CD14-positive monocyte (primary cell): ENCODE measurements around the gene TASOR2. TPM values are rescaled to one million over a fixed set of nuclear protein-coding genes. Genes with fewer than 3 reads are reported as not detected.

Experiments used
- DNase-seq, 3 donors: peaks; one replicate each; pipeline ENCODE4 v3.0.0-alpha.2; 2011 to 2022
- H2AFZ ChIP-seq: 2 replicates; pipeline ENCODE4 v1.6.0; 2012; ENCODE audit warnings: mild to moderate bottlenecking, low read depth, low read length, inconsistent platforms; ENCODE audit not compliant: insufficient read depth, poor library complexity, severe bottlenecking
- H3K27ac ChIP-seq, 2 donors: 1 replicate in 1 of 2; 2 replicates in 1 of 2; pipeline ENCODE4 v1.5.1; 2012 to 2013; ENCODE audit warnings: low read length in 2 of 2, control low read depth in 1 of 2, inconsistent platforms in 1 of 2, low read depth in 1 of 2, mild to moderate bottlenecking in 1 of 2
- H3K27me3 ChIP-seq, 2 donors: one replicate each; pipeline versions ENCODE4 v1.6.0 to v1.6.1; 2011 to 2013; ENCODE audit warnings: low read length in 2 of 2; ENCODE audit not compliant: control insufficient read depth in 2 of 2, insufficient read depth in 2 of 2
- H3K36me3 ChIP-seq, 2 donors: replicated peaks in 1 of 2; 1 replicate in 1 of 2; 2 replicates in 1 of 2; pipeline versions ENCODE4 v1.5.1 to v1.6.1; 2012 to 2013; ENCODE audit warnings: low read length in 2 of 2, control low read depth in 1 of 2, inconsistent platforms in 1 of 2, mild to moderate bottlenecking in 1 of 2; ENCODE audit not compliant: insufficient read depth in 2 of 2, control insufficient read depth in 1 of 2
- H3K4me1 ChIP-seq, 2 donors: 1 replicate in 1 of 2; 2 replicates in 1 of 2; pipeline versions ENCODE4 v1.5.1 to v1.6.1; 2012 to 2013; ENCODE audit warnings: low read length in 2 of 2, control low read depth in 1 of 2, inconsistent platforms in 1 of 2, mild to moderate bottlenecking in 1 of 2, moderate library complexity in 1 of 2; ENCODE audit not compliant: insufficient read depth in 2 of 2, control insufficient read depth in 1 of 2
- H3K4me2 ChIP-seq: replicated peaks from 2 replicates; pipeline ENCODE3; 2012; ENCODE audit warnings: low read length, moderate library complexity, mild to moderate bottlenecking; ENCODE audit not compliant: poor library complexity, severe bottlenecking; ENCODE audit errors: extremely low read depth
- H3K4me3 ChIP-seq, 3 experiments: fragments of 200-600 bp in 1 of 3; sonication (generic) in 1 of 3; replicated peaks in 1 of 3; 1 replicate in 2 of 3; 2 replicates in 1 of 3; pipeline ENCODE4 v1.5.1; 2011 to 2013; ENCODE audit warnings: low read length in 3 of 3, mild to moderate bottlenecking in 3 of 3, control low read depth in 2 of 3, low read depth in 2 of 3, inconsistent platforms in 1 of 3, moderate library complexity in 1 of 3
- H3K79me2 ChIP-seq: 2 replicates; pipeline ENCODE4 v1.6.0; 2012; ENCODE audit warnings: mild to moderate bottlenecking, control low read depth, inconsistent platforms, low read length, moderate library complexity; ENCODE audit not compliant: insufficient read depth
- H3K9ac ChIP-seq: 2 replicates; pipeline ENCODE4 v1.6.0; 2017; ENCODE audit warnings: low read length, mild to moderate bottlenecking; ENCODE audit not compliant: insufficient read depth, poor library complexity, severe bottlenecking
- H3K9me3 ChIP-seq, 2 donors: replicated peaks in 1 of 2; 1 replicate in 1 of 2; 2 replicates in 1 of 2; pipeline versions ENCODE4 v1.5.1 to v1.6.1; 2012 to 2013; ENCODE audit warnings: low read length in 2 of 2, control low read depth in 1 of 2; ENCODE audit not compliant: control insufficient read depth in 1 of 2, insufficient read depth in 1 of 2
- H4K20me1 ChIP-seq: 2 replicates; pipeline ENCODE4 v1.6.0; 2012; ENCODE audit warnings: mild to moderate bottlenecking, low read length, control low read depth, moderate library complexity; ENCODE audit not compliant: insufficient read depth
- H3K27ac Mint-ChIP-seq, 7 donors: one replicate each; pipeline ENCODE4 v1.8.0; 2020; ENCODE audit warnings: mild to moderate bottlenecking in 7 of 7, mixed read lengths in 7 of 7, moderate library complexity in 6 of 7, inconsistent platforms in 2 of 7
- H3K27me3 Mint-ChIP-seq, 3 donors: one replicate each; pipeline ENCODE4 v1.8.0; 2021 to 2022; ENCODE audit warnings: low read depth in 3 of 3, mild to moderate bottlenecking in 3 of 3, mixed read lengths in 3 of 3, moderate library complexity in 3 of 3, inconsistent platforms in 1 of 3
- H3K36me3 Mint-ChIP-seq, 2 donors: one replicate each; pipeline ENCODE4 v1.8.0; 2020; ENCODE audit warnings: mixed read lengths in 2 of 2, inconsistent platforms in 1 of 2, mild to moderate bottlenecking in 1 of 2
- H3K4me1 Mint-ChIP-seq: one replicate; pipeline ENCODE4 v1.8.0; 2020; ENCODE audit warnings: mild to moderate bottlenecking, mixed read lengths
- H3K4me3 Mint-ChIP-seq, 2 donors: one replicate each; pipeline ENCODE4 v1.8.0; 2020; ENCODE audit warnings: mild to moderate bottlenecking in 2 of 2, mixed read lengths in 2 of 2, moderate library complexity in 1 of 2
- H3K9me3 Mint-ChIP-seq, 7 donors: one replicate each; pipeline ENCODE4 v1.8.0; 2020 to 2022; ENCODE audit warnings: mixed read lengths in 7 of 7, mild to moderate bottlenecking in 6 of 7, moderate library complexity in 6 of 7, inconsistent platforms in 2 of 7
- WGBS: methylation state at CpG from one replicate; pipeline ENCODE4 v1.1.5; 2013; ENCODE audit warnings: missing lambda C conversion rate; ENCODE audit not compliant: insufficient coverage; 5-methylcytosine and 5-hydroxymethylcytosine counted together
- intact Hi-C, 2 donors: fragments of 100-400 bp; cut with micrococcal nuclease; formaldehyde crosslinking; loops; one replicate each; pipeline versions ENCODE4 v1.15.0 to v1.15.1; 2023
- polyA plus RNA-seq, 3 donors: library from polyadenylated mRNA; depleted of rRNA in 1 of 3; unstranded in 2 of 3; stranded (reverse) in 1 of 3; fragments of 300-500 nt in 2 of 3; fragments of >200 nt in 1 of 3; fragmentation: Illumina TruSeq in 2 of 3; gene quantifications; 1 replicate in 2 of 3; 2 replicates in 1 of 3; pipeline ENCODE4 v1.2.3, GENCODE V29; 2012 to 2021
- TF ChIP-seq, protein P1 (sequence below): fragments of 200-600 bp; IDR thresholded peaks from one replicate; pipeline ENCODE4 v1.8.0; 2022; ENCODE audit warnings: antibody characterized with exemption, mild to moderate bottlenecking

Gene TASOR2
- polyA plus RNA-seq, 3 donors: 3.2 to 12.3 (median 9.5) TPM

DNA sequence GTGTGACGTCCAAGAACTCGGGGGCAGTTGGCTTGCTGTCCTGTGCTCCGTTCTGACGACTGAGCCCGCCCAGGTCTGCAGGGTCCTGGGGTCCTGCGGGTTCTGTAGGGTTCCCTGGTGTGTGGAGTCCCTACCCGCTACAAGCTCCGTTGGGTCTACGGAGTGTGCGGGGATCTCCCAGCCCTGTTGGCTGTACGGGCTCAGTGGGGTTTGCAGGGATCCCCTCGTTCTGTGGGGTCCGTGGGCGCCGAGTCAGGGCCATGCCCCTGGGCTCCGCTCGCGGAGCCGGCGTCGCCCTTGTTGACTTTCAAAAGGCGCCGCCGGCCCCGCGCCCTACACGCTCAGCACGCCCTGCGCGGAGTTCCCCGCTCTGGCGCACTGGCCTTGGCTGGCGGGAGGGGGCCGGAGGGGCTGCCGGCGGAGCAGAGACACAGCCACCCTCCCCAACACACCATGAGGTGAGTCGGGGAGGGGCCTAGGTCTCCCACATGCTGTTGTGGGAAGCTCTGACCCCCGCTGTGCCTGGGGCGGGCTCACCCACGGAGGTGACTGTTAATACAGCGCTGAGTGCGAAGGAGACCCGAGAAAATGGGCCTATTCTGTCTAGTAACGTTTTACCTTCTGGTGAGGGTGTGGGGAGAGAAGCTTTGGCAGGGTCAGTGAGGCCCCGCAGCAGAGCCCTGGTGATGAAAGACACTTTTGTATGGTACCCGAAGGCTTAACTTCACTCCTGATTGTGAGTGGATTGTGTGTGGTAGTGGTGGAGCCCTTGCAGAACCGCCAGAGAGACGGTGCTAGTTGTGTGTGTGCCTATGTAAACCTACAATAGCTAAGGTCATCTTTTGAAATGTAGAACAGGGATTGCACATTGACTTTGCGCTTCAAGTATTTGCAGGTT, 8.1 kb downstream of the TASOR2 start:
- H3K79me2 ChIP-seq: peaks cover 100% of the 10 kb centered on the region
- intact Hi-C loops: no loop called here
- H3K27me3 ChIP-seq: no peaks in the 10 kb centered on the region
- peaks cover 98% of the 10 kb centered on the region for H4K20me1 ChIP-seq
- H3K4me1 ChIP-seq: peaks cover 18 to 28% of the 10 kb centered on the region in 2 donors
- H2AFZ ChIP-seq: peak overlapping the region; percentile 63
- no peaks in the 10 kb centered on the region for H3K9me3 ChIP-seq
- peak overlapping the region in 1 of 2 donors; percentile 24 for H3K27ac ChIP-seq
- 8% methylated on average over 27 of the region's 49 CpGs for WGBS
- Mint-ChIP-seq H3K4me3 (peak overlapping the region; percentile 70 to 76), H3K4me1 (peaks cover 44% of the 10 kb centered on the region), H3K27ac (peak overlapping the region in 4 of 7 donors; percentile 12 to 77 (median 24)), H3K36me3 (peaks cover 0 to 11% of the 10 kb centered on the region in 2 donors), H3K27me3 (peaks cover 0 to 4% (median 0%) of the 10 kb centered on the region in 3 donors), H3K9me3 (no peaks in the 10 kb centered on the region)
- H3K9ac ChIP-seq: peak overlapping the region; percentile 62
- TF ChIP-seq, protein P1, sequence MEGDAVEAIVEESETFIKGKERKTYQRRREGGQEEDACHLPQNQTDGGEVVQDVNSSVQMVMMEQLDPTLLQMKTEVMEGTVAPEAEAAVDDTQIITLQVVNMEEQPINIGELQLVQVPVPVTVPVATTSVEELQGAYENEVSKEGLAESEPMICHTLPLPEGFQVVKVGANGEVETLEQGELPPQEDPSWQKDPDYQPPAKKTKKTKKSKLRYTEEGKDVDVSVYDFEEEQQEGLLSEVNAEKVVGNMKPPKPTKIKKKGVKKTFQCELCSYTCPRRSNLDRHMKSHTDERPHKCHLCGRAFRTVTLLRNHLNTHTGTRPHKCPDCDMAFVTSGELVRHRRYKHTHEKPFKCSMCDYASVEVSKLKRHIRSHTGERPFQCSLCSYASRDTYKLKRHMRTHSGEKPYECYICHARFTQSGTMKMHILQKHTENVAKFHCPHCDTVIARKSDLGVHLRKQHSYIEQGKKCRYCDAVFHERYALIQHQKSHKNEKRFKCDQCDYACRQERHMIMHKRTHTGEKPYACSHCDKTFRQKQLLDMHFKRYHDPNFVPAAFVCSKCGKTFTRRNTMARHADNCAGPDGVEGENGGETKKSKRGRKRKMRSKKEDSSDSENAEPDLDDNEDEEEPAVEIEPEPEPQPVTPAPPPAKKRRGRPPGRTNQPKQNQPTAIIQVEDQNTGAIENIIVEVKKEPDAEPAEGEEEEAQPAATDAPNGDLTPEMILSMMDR: no peak
- peak in 2 of 3 donors; percentile 16 to 33 for DNase-seq
- H3K4me2 ChIP-seq: peak overlapping the region; percentile 78
- H3K36me3 ChIP-seq: no peaks in the 10 kb centered on the region
- peak overlapping the region; percentile 15 to 68 (median 31) for H3K4me3 ChIP-seq

DNA sequence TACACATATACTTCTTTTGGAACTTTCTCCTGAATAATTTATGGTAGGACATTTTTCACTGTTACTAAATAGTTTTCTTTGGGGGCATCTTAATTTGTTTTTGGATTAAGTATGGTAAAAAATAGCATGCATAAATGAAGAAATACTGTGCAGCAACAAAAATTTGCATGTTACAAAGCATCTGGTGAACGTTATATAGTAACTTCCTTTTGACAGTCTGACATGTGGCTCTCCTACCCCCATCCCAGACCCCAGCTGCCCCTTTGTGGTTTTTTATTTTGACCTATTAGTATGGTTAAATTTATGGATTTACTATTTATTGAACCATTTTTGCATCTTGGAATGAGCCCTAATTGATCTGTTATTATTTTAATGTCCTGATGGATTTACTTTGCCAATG, 9.9 kb downstream of the TASOR2 start:
- Histone ChIP-seq H3K4me3 (no peak overlapping the region), H3K9me3 (no peaks in the 10 kb centered on the region), H3K4me2 (no peak overlapping the region), H3K79me2 (peaks cover 100% of the 10 kb centered on the region), H2AFZ (no peak overlapping the region), H3K36me3 (no peaks in the 10 kb centered on the region), H3K27me3 (no peaks in the 10 kb centered on the region), H4K20me1 (peaks cover 98% of the 10 kb centered on the region), H3K27ac (no peak overlapping the region), H3K9ac (no peak overlapping the region), H3K4me1 (peaks cover 20 to 28% of the 10 kb centered on the region in 2 donors)
- no CpG with 5 or more reads among the region's 1 CpG for WGBS
- Mint-ChIP-seq H3K9me3 (no peaks in the 10 kb centered on the region), H3K4me3 (no peak overlapping the region), H3K27ac (no peak overlapping the region), H3K27me3 (peaks cover 0 to 4% (median 0%) of the 10 kb centered on the region in 3 donors), H3K4me1 (peaks cover 39% of the 10 kb centered on the region), H3K36me3 (peaks cover 0 to 6% of the 10 kb centered on the region in 2 donors)
- intact Hi-C loops: no loop called here
- TF ChIP-seq, protein P1: no peak
- DNase-seq: no peak
